ENCODE data around the gene ENTHD1. TPM values are rescaled to one million over a fixed set of nuclear protein-coding genes. Genes with fewer than 3 reads are reported as not detected.

The ENTHD1 gene
- total and polyA plus RNA-seq, 2 of the 8 experiments (the other 6 are each of a cell fraction or from before 2014, with no cell fraction given), result not detected

- TF ChIP-seq CHD7 (IDR thresholded peaks at IDR 0.05; ENCODE audit: insufficient replicate concordance, low read length), result no peak
- TF ChIP-seq SRF (IDR thresholded peaks at IDR 0.05; ENCODE audit: low read depth, low read length), result no peak
- no peak for TF ChIP-seq ZNF274 (IDR thresholded peaks at IDR 0.05; ENCODE audit: borderline replicate concordance, extremely low read depth, low read length)
Measured at GRCh38 chr22:39897841-39898240, 4.3 kb upstream of the ENTHD1 start (continued).

Measured in H1 (cell line).